Fibroblast of lung (primary cell): ENCODE measurements around the gene ASPHD2. TPM values are rescaled to one million over a fixed set of nuclear protein-coding genes. Genes with fewer than 3 reads are reported as not detected.

ENCODE experiments used
- DNase-seq, 2 donors: peaks; one replicate each; pipeline versions ENCODE4 v3.0.0 to v3.0.0-alpha.2; 2010; ENCODE audit warnings: low read depth in 2 of 2
- H2AFZ ChIP-seq: 2 replicates; pipeline ENCODE4 v1.5.1; 2012; ENCODE audit warnings: low read length, control low read depth, inconsistent platforms
- H3K27ac ChIP-seq: 2 replicates; pipeline ENCODE4 v1.5.1; 2011; ENCODE audit warnings: low read length, control low read depth; ENCODE audit not compliant: insufficient read depth
- H3K27me3 ChIP-seq: 2 replicates; pipeline ENCODE4 v1.5.1; 2011; ENCODE audit warnings: mild to moderate bottlenecking, low read length; ENCODE audit not compliant: control insufficient read depth, insufficient read depth
- H3K36me3 ChIP-seq: 2 replicates; pipeline ENCODE4 v1.5.1; 2011; ENCODE audit warnings: low read length; ENCODE audit not compliant: control insufficient read depth, insufficient read depth
- H3K4me1 ChIP-seq: 2 replicates; pipeline ENCODE4 v1.5.1; 2011; ENCODE audit warnings: low read length; ENCODE audit not compliant: control insufficient read depth, insufficient read depth; ENCODE audit errors: extremely low read depth
- H3K4me2 ChIP-seq: 2 replicates; pipeline ENCODE4 v1.5.1; 2011; ENCODE audit warnings: low read length, control low read depth; ENCODE audit not compliant: insufficient read depth; ENCODE audit errors: extremely low read depth
- H3K4me3 ChIP-seq, 4 experiments: fragments of 200-600 bp in 1 of 4; sonication (generic) in 1 of 4; replicated peaks in 1 of 4; 2 replicates each; pipeline ENCODE4 v1.5.1; 2011 to 2016; ENCODE audit warnings: low read length in 4 of 4, low read depth in 3 of 4, mild to moderate bottlenecking in 3 of 4, control low read depth in 2 of 4, inconsistent platforms in 1 of 4, mixed read lengths in 1 of 4; ENCODE audit not compliant: insufficient read depth in 1 of 4; ENCODE audit errors: control extremely low read depth in 1 of 4
- H3K79me2 ChIP-seq: 2 replicates; pipeline ENCODE4 v1.5.1; 2012; ENCODE audit warnings: mild to moderate bottlenecking, low read length, inconsistent platforms; ENCODE audit not compliant: control insufficient read depth, insufficient read depth
- H3K9ac ChIP-seq: 2 replicates; pipeline ENCODE4 v1.5.1; 2011; ENCODE audit warnings: mild to moderate bottlenecking, low read length, control low read depth; ENCODE audit not compliant: insufficient read depth
- H3K9me3 ChIP-seq: 2 replicates; pipeline ENCODE4 v1.5.1; 2012; ENCODE audit warnings: low read depth, low read length; ENCODE audit not compliant: control insufficient read depth, insufficient read depth
- H4K20me1 ChIP-seq: 2 replicates; pipeline ENCODE4 v1.5.1; 2011; ENCODE audit warnings: low read length; ENCODE audit not compliant: control insufficient read depth, insufficient read depth; ENCODE audit errors: extremely low read depth
- CTCF ChIP-seq, 2 donors: IDR thresholded peaks in 1 of 2; conservative IDR thresholded peaks in 1 of 2; 1 replicate in 1 of 2; 2 replicates in 1 of 2; pipeline ENCODE4 v1.5.1; 2011 to 2012; ENCODE audit warnings: low read length in 2 of 2, control low read depth in 1 of 2, inconsistent platforms in 1 of 2, low read depth in 1 of 2, mild to moderate bottlenecking in 1 of 2
- EZH2 ChIP-seq: IDR thresholded peaks from 2 replicates; pipeline ENCODE4 v1.5.1; 2012; ENCODE audit warnings: low read length, control low read depth, mild to moderate bottlenecking; ENCODE audit errors: missing control alignments
- polyA plus RNA-seq, 2 donors: library from polyadenylated mRNA; depleted of rRNA in 1 of 2; stranded (reverse) in 1 of 2; unstranded in 1 of 2; fragments of >200 nt; gene quantifications; 2 replicates each; pipeline ENCODE4 v1.2.1, GENCODE V29; 2011 to 2012; ENCODE audit warnings: missing spikeins in 1 of 2
- total RNA-seq: library from RNA; depleted of rRNA; stranded (reverse); fragments of >200 nt; gene quantifications from 2 replicates; pipeline ENCODE4 v1.2.1, GENCODE V29; 2014

Gene ASPHD2
- total and polyA plus RNA-seq, 2 donors (not counting 1 experiment from before 2014, with no cell fraction given), result 0.42 to 1.7 TPM

- H3K36me3 ChIP-seq, result peaks cover 4% of the 10 kb centered on the region
- H3K4me2 ChIP-seq, result no peak overlapping the region
- H3K4me1 ChIP-seq, result peaks cover 9% of the 10 kb centered on the region
- TF ChIP-seq EZH2 (no peak), CTCF (conservative IDR thresholded peaks at IDR 0.05 in 1 of 2, IDR thresholded peaks at IDR 0.05 in 1 of 2; ENCODE audit: low read depth in 1 of 2, low read length in 2 of 2) (no peak)
- H3K9me3 ChIP-seq, result no peaks in the 10 kb centered on the region
- H3K4me3 ChIP-seq, result no peak overlapping the region
- H2AFZ ChIP-seq, result no peak overlapping the region
- peaks cover 15% of the 10 kb centered on the region for H3K79me2 ChIP-seq
- H3K27ac ChIP-seq, result no peak overlapping the region
- no peak for DNase-seq
- no peak overlapping the region for H3K9ac ChIP-seq
- H3K27me3 ChIP-seq, result no peaks in the 10 kb centered on the region
- H4K20me1 ChIP-seq, result no peaks in the 10 kb centered on the region
These were observed 50.9 kb downstream of the ASPHD2 start for GRCh38 chr22:26479792-26480610.

DNA sequence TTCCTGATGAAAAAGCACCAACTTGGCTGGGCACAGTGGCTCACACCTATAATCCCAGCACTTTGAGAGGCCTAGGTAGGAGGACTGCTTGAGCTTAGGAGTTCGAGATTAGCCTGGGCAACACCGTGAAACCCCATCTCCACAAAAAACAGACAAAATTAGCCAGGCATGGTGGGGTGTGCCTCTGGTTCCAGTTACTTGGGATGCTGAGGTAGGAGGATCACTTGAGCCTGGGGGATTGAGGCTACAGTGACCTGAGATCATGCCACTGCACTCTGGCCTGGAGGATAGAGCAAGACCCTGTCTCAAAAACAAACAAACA, 51.5 kb downstream of the ASPHD2 start:
- no peak for TF ChIP-seq EZH2
- TF ChIP-seq CTCF (conservative IDR thresholded peaks at IDR 0.05 in 1 of 2, IDR thresholded peaks at IDR 0.05 in 1 of 2; ENCODE audit: low read depth in 1 of 2, low read length in 2 of 2), result no peak
- Histone ChIP-seq H2AFZ (no peak overlapping the region), H3K4me3 (no peak overlapping the region), H3K27ac (no peak overlapping the region), H3K36me3 (peaks cover 4% of the 10 kb centered on the region), H4K20me1 (no peaks in the 10 kb centered on the region), H3K4me1 (peaks cover 9% of the 10 kb centered on the region), H3K9ac (no peak overlapping the region), H3K9me3 (no peaks in the 10 kb centered on the region), H3K79me2 (peaks cover 15% of the 10 kb centered on the region), H3K27me3 (no peaks in the 10 kb centered on the region), H3K4me2 (no peak overlapping the region)
- DNase-seq, result no peak

GRCh38 chr22:26481112-26481693, 52.1 kb downstream of the ASPHD2 start:
- H3K9ac ChIP-seq, result no peak overlapping the region
- no peak for DNase-seq
- H3K4me3 ChIP-seq, result no peak overlapping the region
- no peaks in the 10 kb centered on the region for H3K27me3 ChIP-seq
- no peaks in the 10 kb centered on the region for H3K9me3 ChIP-seq
- peaks cover 15% of the 10 kb centered on the region for H3K79me2 ChIP-seq
- H4K20me1 ChIP-seq, result no peaks in the 10 kb centered on the region
- peaks cover 9% of the 10 kb centered on the region for H3K4me1 ChIP-seq
- H3K4me2 ChIP-seq, result no peak overlapping the region
- no peak overlapping the region for H3K27ac ChIP-seq
- peaks cover 4% of the 10 kb centered on the region for H3K36me3 ChIP-seq
- H2AFZ ChIP-seq, result no peak overlapping the region
- TF ChIP-seq EZH2 (no peak), CTCF (conservative IDR thresholded peaks at IDR 0.05 in 1 of 2, IDR thresholded peaks at IDR 0.05 in 1 of 2; ENCODE audit: low read depth in 1 of 2, low read length in 2 of 2) (no peak)
